NCI-H2029 treated with DMSO at 0.1 percent for 48 hours (cell line): ENCODE results near the gene TRIM47.

Experiments
- DNase-seq: peaks from one replicate; lab custom pipeline; 2025; lab: John Stamatoyannopoulos, UW

Gene TRIM47

GRCh38 chr17:75846692-75847613 is 31.4 kb downstream of the TRIM47 start:
- no peak for DNase-seq

GRCh38 chr17:75845933-75846691 is 32.3 kb downstream of the TRIM47 start:
- DNase-seq: no peak

GRCh38 chr17:75845058-75845711 is 33.2 kb downstream of the TRIM47 start:
- no peak for DNase-seq

GRCh38 chr17:75844530-75845057 is 33.8 kb downstream of the TRIM47 start:
- DNase-seq: no peak

- DNase-seq: no peak
Measured at GRCh38 chr17:75843577-75844529, 34.5 kb downstream of the TRIM47 start, which contains the start of gene UNC13D. Gene UNC13D (minus strand): TSS chr17:75844404. CDS start chr17:75844337, 67 bp downstream.

GRCh38 chr17:75842963-75843576 is 35.3 kb downstream of the TRIM47 start:
- no peak for DNase-seq

GRCh38 chr17:75842411-75842810 is 36.0 kb downstream of the TRIM47 start:
- DNase-seq: no peak

- DNase-seq: no peak
Measured at GRCh38 chr17:75840799-75841164, 37.6 kb downstream of the TRIM47 start.

- DNase-seq: no peak
Measured at GRCh38 chr17:75839942-75840798, 38.2 kb downstream of the TRIM47 start.

GRCh38 chr17:75838410-75838809 is 40.0 kb downstream of the TRIM47 start:
- no peak for DNase-seq

GRCh38 chr17:75837899-75838298 is 40.5 kb downstream of the TRIM47 start:
- no peak for DNase-seq

- DNase-seq: no peak
Measured at GRCh38 chr17:75836605-75837004, 41.8 kb downstream of the TRIM47 start.

GRCh38 chr17:75835654-75835987 is 42.8 kb downstream of the TRIM47 start:
- DNase-seq: no peak

- DNase-seq: no peak
Measured at GRCh38 chr17:75834928-75835653, 43.3 kb downstream of the TRIM47 start.

- DNase-seq: no peak
Measured at GRCh38 chr17:75834279-75834920, 44.0 kb downstream of the TRIM47 start.

GRCh38 chr17:75832652-75833400 is 45.6 kb downstream of the TRIM47 start:
- DNase-seq: no peak

GRCh38 chr17:75832164-75832651 is 46.2 kb downstream of the TRIM47 start:
- DNase-seq: no peak
